Activated CD4-positive, alpha-beta T cell treated with anti-CD3 and anti-CD28 coated beads, Interleukin-10, Interleukin-2, amounts not matched to agents 100 ng/mL and 50 ng/mL, durations not matched to agents 16 hours and 8 hours (primary cell): ENCODE measurements around the gene CCNG2.
A peak's percentile ranks its signal among the peaks of the same experiment; 100 is the strongest.

Experiments used
- DNase-seq: peaks from one replicate; pipeline ENCODE4 v3.0.0-alpha.2; 2020

Gene CCNG2

GRCh38 chr4:77178560-77178959 is 21.6 kb downstream of the CCNG2 start:
- DNase-seq: no peak

- no peak for DNase-seq
Observed at GRCh38 chr4:77179519-77179918, 22.5 kb downstream of the CCNG2 start.

- DNase-seq: no peak
Observed at GRCh38 chr4:77181720-77182119, 24.7 kb downstream of the CCNG2 start.

- DNase-seq: no peak
Observed at GRCh38 chr4:77183777-77184420, 26.9 kb downstream of the CCNG2 start.

GRCh38 chr4:77184974-77185373 is 28.0 kb downstream of the CCNG2 start:
- DNase-seq: no peak

DNA sequence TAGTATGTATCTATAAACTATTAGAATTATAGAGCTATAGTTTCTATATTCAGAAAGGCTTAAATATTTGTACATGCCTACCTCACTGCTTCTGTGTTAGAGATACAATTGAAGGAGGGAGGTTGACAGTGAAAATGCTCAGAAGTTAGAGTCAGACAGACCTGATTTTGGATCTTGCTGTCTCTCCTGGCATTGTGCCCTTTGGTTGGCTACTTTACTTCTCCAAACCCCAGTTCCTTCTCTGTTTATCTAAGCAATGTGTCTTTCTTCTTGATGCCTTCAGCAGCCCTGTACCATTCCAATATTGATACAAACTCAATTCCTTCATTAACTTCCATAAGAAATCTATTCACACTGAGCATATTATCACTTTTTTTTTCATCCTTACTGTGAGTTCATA is 28.7 kb downstream of the CCNG2 start:
- no peak for DNase-seq

DNA sequence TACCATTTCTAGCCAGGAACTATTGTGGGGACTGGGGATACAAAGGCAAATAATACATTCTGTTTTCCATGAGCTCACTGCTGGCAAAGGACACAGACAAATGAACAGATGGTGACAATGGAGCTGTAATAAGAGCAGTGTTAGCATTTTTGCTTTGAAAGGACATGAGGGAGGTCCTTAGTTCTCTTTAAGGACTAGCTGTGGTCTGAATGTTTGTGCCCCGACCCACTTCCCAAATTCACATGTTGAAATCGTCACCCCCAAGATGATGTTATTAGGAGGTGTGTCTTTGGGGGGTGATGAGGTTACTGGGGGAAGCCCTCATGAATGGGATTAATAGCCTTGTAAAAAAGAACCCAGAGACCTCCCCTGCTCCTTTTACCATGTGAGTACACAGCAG is 30.3 kb downstream of the CCNG2 start:
- DNase-seq: no peak

DNA sequence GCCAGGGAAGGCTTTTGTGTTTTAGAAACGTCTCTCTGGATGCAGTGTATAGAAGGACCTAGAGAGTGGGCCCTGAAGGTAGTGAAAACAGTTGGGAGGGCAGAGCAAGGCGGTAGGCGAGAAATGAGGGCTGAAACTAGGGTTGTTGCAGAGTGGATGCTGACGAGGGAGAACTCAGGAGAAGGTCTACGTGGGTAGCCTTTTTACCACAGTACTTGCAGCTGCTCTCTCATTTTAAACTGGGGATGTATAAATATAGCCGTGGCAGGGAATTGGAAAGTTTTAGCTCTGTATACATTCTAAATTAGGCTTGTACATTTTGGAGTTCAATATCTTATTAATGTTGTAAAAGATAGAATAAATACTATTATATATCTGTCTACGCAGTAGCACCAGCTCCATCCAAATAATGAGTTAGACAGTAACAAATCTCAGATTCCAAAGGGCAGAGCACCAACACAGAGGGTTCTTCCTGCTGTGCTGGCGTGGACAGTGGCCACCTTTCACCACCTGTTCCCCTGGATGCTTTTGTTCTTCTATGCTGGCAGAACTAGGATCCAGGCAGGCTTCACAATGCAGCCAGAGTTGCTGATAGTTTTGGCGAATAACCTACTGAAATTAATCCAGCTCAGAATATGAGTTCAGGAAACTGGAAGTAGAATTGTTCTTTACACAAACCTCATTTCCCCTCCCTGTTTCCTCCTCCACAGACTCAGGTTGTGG is 31.7 kb downstream of the CCNG2 start:
- no peak for DNase-seq

- no peak for DNase-seq
Observed at GRCh38 chr4:77189412-77189811, 32.4 kb downstream of the CCNG2 start.

DNA sequence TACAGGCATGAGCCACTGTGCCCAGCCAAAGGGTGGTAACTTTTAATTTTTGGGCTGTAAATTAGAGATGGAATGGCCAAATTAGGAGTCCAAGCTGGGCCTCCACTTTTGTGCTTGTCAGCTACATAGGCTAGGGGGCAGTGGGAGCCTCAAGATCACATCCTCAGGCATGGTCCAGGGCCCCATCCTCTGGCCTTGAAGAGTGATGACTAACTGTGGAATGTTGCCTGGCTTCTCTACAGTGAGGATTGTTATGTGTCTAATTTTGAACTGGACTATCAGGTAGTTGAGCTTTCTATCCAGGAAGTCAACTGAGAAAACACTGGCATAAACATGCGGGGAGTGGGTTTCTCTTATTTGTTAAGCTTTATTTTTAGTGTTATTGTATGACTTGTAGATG is 33.0 kb downstream of the CCNG2 start:
- DNase-seq: no peak

GRCh38 chr4:77193046-77193445 is 36.0 kb downstream of the CCNG2 start:
- DNase-seq: no peak

DNA sequence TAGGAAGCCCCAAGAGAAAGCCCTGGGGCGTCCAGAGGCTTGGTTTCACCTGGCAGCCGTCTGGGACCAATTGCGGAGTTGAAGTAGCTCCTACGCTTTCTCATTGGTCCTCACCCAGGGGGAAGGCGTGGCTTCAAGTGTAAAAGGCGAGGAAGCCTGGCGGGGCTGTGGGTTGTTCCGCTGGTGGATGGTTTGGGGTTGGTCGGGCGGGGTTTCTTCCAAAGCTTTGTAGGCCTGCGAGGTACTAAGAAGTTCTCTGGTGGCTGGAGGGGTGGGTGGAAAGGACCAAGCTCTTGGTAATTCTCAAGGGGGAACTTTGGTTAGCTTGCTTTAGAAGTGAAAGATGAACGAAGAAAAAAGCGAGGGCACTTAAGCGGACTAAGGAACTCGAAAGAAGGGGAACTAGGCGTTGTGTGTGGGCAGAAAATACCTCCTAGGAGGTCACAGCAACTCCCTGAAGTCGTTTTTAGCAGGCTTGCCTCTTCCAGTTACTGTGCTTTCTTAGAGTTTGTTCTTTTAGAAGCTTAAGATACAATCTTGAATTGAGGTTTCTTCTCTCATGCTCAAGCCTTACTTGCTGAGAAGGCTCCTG is 36.6 kb downstream of the CCNG2 start:
- DNase-seq: peak; percentile 57

GRCh38 chr4:77194366-77194765 is 37.4 kb downstream of the CCNG2 start:
- DNase-seq: no peak

- no peak for DNase-seq
Observed at GRCh38 chr4:77194989-77195388, 38.0 kb downstream of the CCNG2 start.

GRCh38 chr4:77196866-77197265 is 39.9 kb downstream of the CCNG2 start:
- no peak for DNase-seq

DNA sequence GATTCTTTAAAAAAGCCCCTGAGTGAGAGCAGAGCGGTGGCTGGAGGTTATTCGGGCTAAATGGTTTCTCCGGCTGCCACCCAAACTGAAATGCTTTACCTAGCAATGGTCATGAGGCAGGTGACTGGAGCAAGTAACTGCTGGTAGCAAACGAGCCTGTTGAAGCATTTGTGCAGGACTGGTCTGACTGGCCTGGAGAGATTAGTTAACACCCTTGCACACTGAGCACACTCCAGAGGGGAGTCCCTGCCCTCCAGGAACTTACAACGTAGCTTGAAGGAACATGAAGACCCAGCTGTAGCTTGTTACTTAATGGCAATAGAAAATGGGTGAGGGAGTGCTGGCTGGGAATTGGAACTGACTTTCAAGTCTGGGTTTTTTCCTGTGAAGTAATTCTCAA is 40.4 kb downstream of the CCNG2 start:
- no peak for DNase-seq

DNA sequence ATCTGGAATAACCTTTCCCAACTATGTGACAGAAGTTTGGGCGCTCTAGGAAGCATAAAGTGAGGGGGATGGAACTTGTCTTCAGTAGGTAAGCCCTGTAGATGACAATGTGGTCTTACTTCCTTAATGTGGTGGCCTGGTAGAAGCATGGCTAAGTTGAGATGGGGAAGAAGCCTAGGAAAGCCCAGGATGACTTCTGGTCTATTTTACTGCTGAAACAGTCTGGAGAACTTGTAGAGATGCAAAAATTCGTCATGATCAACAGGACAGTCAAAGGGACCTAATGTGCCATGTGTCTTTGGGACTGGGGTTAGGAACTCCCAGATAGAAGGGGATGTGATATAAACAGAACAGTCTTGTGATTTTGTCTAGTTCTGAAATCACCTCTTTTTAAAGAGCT is 40.8 kb downstream of the CCNG2 start:
- no peak for DNase-seq

- no peak for DNase-seq
Observed at GRCh38 chr4:77199276-77199675, 42.3 kb downstream of the CCNG2 start.

- DNase-seq: no peak
Observed at GRCh38 chr4:77199701-77200100, 42.7 kb downstream of the CCNG2 start.

DNA sequence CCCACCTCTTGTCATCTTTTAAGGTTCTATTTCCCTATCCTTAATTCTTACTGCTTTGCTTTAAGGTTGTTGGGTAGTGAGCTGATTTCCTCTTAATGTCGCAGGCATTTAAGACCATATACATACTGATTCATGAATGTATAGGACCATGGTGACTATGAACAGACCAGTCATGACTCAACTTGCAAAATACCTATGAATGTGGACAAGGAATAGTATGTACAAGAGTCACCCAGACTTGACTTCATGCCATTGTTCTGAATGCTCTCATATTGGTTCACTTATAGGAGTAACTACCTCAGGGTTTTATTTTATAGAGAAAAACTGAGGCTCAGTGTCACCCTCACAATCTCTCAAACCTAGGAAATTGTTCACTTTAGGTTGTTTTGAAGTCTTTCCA is 44.3 kb downstream of the CCNG2 start:
- no peak for DNase-seq

GRCh38 chr4:77201857-77202256 is 44.9 kb downstream of the CCNG2 start:
- no peak for DNase-seq

DNA sequence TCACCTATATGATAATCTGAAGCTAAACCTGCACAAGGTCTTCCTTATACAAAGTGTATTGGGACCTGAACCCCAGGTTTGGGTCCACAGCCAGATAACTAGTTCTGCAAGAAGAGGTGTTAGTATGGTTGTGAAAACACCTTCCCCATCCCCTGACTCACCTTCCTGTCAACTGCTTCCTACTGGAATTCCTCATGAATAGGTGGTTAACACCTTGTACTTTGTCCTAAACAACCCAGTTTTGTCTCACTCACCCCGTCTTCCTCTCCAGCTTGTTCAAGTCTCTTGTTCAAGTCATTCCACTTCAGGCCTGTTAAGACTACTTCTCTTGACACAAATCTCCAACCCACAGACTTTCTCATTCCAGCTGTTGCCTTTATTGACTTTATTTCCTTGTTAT is 45.5 kb downstream of the CCNG2 start:
- DNase-seq: no peak

- DNase-seq: peak; percentile 71
Observed at GRCh38 chr4:77203380-77204197, 46.6 kb downstream of the CCNG2 start.

- DNase-seq: no peak
Observed at GRCh38 chr4:77204621-77205020, 47.6 kb downstream of the CCNG2 start.
